Large intestine (tissue), 12 donors: ENCODE measurements around the gene NEUROD1. TPM values are rescaled to one million over a fixed set of nuclear protein-coding genes. Genes with fewer than 3 reads are reported as not detected.
A peak's percentile ranks its signal among the peaks of the same experiment; 100 is the strongest.
"Not testable (repeated sequence)": the region's sequence is repeated elsewhere in the genome, so short reads cannot be mapped to it uniquely, and the experiment has no call there.

Source experiments
- DNase-seq, 2 donors: peaks; one replicate each; pipeline versions ENCODE4 v3.0.0 to v3.0.0-alpha.2; 2013
- H3K27ac ChIP-seq: one replicate; pipeline ENCODE4 v1.5.1; 2013; ENCODE audit warnings: low read length
- H3K27me3 ChIP-seq: 2 replicates; pipeline ENCODE4 v1.6.1; 2013; ENCODE audit warnings: low read length; ENCODE audit not compliant: control insufficient read depth, insufficient read depth
- H3K36me3 ChIP-seq: 2 replicates; pipeline ENCODE4 v1.6.1; 2013; ENCODE audit warnings: low read length; ENCODE audit not compliant: control insufficient read depth, insufficient read depth
- H3K4me1 ChIP-seq: one replicate; pipeline ENCODE4 v1.6.1; 2013; ENCODE audit warnings: low read length; ENCODE audit not compliant: control insufficient read depth, insufficient read depth
- H3K4me3 ChIP-seq: one replicate; pipeline ENCODE4 v1.5.1; 2013; ENCODE audit warnings: low read length
- H3K9me3 ChIP-seq: one replicate; pipeline ENCODE4 v1.6.1; 2013; ENCODE audit warnings: mild to moderate bottlenecking, low read depth, low read length, moderate library complexity; ENCODE audit not compliant: control insufficient read depth
- WGBS: methylation state at CpG from one replicate; pipeline ENCODE4 v1.1.5; 2013; ENCODE audit warnings: low lambda C conversion rate; ENCODE audit not compliant: insufficient coverage; 5-methylcytosine and 5-hydroxymethylcytosine counted together
- long read RNA-seq, 11 donors: transcript quantifications; one replicate each; lab custom pipeline, GENCODE V29; 2026
- polyA plus RNA-seq: library from polyadenylated mRNA; unstranded; fragments of 120-200 nt; gene quantifications from one replicate; pipeline ENCODE4 v1.2.1, GENCODE V29; 2013

Gene NEUROD1
- polyA plus RNA-seq, result 29.9 TPM
- long read RNA-seq, donor 1, transcript NEUROD1-201 (2 exons, 2,852 nt), result major isoform, 11 of 22 reads
- long read RNA-seq, donor 1, partial matches to known transcripts, result 11 of 22 reads
- long read RNA-seq, donor 1, other reads (novel, unspliced or antisense), result 0 of 22 reads
- long read RNA-seq, donor 2, transcript NEUROD1-201 (2 exons, 2,852 nt), result major isoform, 14 of 15 reads
- long read RNA-seq, donor 2, partial matches to known transcripts, result 0 of 15 reads
- long read RNA-seq, donor 2, other reads (novel, unspliced or antisense), result 0 of 15 reads
- long read RNA-seq, donor 3, result 0 reads
- long read RNA-seq, donor 4, transcript NEUROD1-201 (2 exons, 2,852 nt), result major isoform, 7 of 7 reads
- long read RNA-seq, donor 4, partial matches to known transcripts, result 0 of 7 reads
- long read RNA-seq, donor 4, other reads (novel, unspliced or antisense), result 0 of 7 reads
- long read RNA-seq, donor 5, partial matches to known transcripts, result 0 of 4 reads
- long read RNA-seq, donor 5, other reads (novel, unspliced or antisense), result 0 of 4 reads
- long read RNA-seq, donor 6, transcript NEUROD1-201 (2 exons, 2,852 nt), result major isoform, 20 of 22 reads
- long read RNA-seq, donor 6, partial matches to known transcripts, result 0 of 22 reads
- long read RNA-seq, donor 6, other reads (novel, unspliced or antisense), result 0 of 22 reads
- long read RNA-seq, donor 7, transcript NEUROD1-201 (2 exons, 2,852 nt), result major isoform, 7 of 7 reads
- long read RNA-seq, donor 7, partial matches to known transcripts, result 0 of 7 reads
- long read RNA-seq, donor 7, other reads (novel, unspliced or antisense), result 0 of 7 reads
- long read RNA-seq, donor 8, transcript NEUROD1-201 (2 exons, 2,852 nt), result major isoform, 16 of 17 reads
- long read RNA-seq, donor 8, partial matches to known transcripts, result 0 of 17 reads
- long read RNA-seq, donor 8, other reads (novel, unspliced or antisense), result 0 of 17 reads
- long read RNA-seq, donor 9, transcript NEUROD1-201 (2 exons, 2,852 nt), result major isoform, 8 of 8 reads
- long read RNA-seq, donor 9, partial matches to known transcripts, result 0 of 8 reads
- long read RNA-seq, donor 9, other reads (novel, unspliced or antisense), result 0 of 8 reads
- long read RNA-seq, donor 10, transcript NEUROD1-201 (2 exons, 2,852 nt), result major isoform, 14 of 14 reads
- long read RNA-seq, donor 10, partial matches to known transcripts, result 0 of 14 reads
- long read RNA-seq, donor 10, other reads (novel, unspliced or antisense), result 0 of 14 reads
- long read RNA-seq, donor 11, transcript NEUROD1-201 (2 exons, 2,852 nt), result major isoform, 10 of 10 reads
- long read RNA-seq, donor 11, partial matches to known transcripts, result 0 of 10 reads
- long read RNA-seq, donor 11, other reads (novel, unspliced or antisense), result 0 of 10 reads

DNA sequence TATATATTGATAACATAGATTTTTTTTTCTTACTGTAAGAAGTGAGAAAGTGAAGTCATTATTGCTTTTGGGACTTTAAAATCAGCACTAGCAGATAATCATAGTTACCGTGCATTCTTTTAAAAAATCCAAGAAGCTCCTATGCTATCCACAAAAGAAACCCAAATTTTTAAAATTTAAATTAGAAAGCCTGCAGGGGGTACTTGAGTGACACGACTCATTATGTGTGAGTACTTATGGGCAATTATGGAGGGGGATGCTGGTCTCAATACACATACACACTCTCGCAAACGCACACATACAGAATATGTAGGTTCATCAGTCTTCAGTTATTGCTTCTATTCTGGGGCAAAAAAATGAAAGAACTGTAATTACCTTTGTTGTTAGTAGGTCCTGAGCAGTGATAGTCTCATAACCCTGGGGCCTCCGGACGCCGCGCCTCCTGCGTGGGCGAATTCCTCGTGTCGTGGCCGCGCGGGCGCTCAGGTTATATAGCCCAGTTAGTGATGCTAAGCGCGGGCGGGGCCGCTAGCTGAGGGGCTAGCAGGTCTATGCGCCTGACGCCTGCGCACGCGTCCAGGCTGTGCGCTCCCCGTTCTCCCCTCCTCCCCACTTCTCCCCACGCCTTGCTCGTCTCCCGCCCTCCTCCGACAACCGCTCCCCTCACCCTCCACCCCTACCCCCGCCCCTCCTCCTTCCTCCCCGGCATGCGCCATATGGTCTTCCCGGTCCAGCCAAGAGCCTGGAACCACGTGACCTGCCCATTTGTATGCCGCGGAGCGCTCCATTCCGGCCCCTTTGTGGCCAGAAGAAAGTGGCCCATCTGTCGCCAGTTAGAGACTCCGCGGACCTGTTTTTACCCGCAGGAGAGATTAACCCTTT, at the start of gene NEUROD1:
Gene NEUROD1 (minus strand): TSS at position 463 of the 882 bp plus-strand sequence. CDS start 1,657 bp downstream, outside the sequence.
- Histone ChIP-seq H3K9me3 (peaks cover 17% of the 10 kb centered on the region), H3K27me3 (peaks cover 80% of the 10 kb centered on the region), H3K4me1 (peaks cover 17% of the 10 kb centered on the region), H3K4me3 (peak within 1 kb of the TSS; percentile 17), H3K27ac (no peak within 1 kb of the TSS), H3K36me3 (no peaks in the 10 kb centered on the region)
- WGBS, result 3% methylated on average over 8 of the region's 45 CpGs
- peak; percentile 28 to 38 for DNase-seq

- H3K27ac ChIP-seq, result no peak overlapping the region
- no peaks in the 10 kb centered on the region for H3K9me3 ChIP-seq
- no peaks in the 10 kb centered on the region for H3K27me3 ChIP-seq
- no peak overlapping the region for H3K4me3 ChIP-seq
- 100% methylated on average over 1 of the region's 1 CpG for WGBS
- no peaks in the 10 kb centered on the region for H3K4me1 ChIP-seq
- H3K36me3 ChIP-seq, result no peaks in the 10 kb centered on the region
- DNase-seq, result no peak
Observed at GRCh38 chr2:181725476-181725875, 45.2 kb upstream of the NEUROD1 start.

GRCh38 chr2:181724662-181725061, 44.3 kb upstream of the NEUROD1 start:
- H3K27me3 ChIP-seq, result no peaks in the 10 kb centered on the region
- no peaks in the 10 kb centered on the region for H3K9me3 ChIP-seq
- H3K4me3 ChIP-seq, result no peak overlapping the region
- H3K36me3 ChIP-seq, result no peaks in the 10 kb centered on the region
- no peak for DNase-seq
- H3K27ac ChIP-seq, result no peak overlapping the region
- no peaks in the 10 kb centered on the region for H3K4me1 ChIP-seq

DNA sequence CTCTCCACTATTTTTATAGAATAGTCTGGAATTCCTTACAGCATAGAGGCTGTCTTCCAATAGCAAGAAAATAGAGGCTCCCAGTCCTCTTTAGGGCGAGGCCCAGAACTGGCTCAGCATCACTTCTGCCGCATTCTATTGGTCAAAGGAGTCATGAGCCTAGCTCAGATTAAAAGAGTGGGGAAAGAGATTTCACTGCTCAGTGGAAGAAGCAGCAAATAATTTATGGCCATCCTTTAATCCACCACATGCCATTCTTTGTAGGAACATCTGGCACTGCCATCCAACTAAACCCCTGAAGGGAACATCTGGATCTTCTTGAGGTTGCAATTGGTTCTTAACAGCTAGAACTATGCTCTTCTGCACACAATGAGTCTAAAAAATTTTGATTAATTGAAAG, 43.4 kb upstream of the NEUROD1 start:
- H3K4me1 ChIP-seq, result no peaks in the 10 kb centered on the region
- no peak overlapping the region for H3K4me3 ChIP-seq
- H3K9me3 ChIP-seq, result no peaks in the 10 kb centered on the region
- no CpG with 5 or more reads among the region's 2 CpGs for WGBS
- no peak overlapping the region for H3K27ac ChIP-seq
- no peak for DNase-seq
- no peaks in the 10 kb centered on the region for H3K27me3 ChIP-seq
- no peaks in the 10 kb centered on the region for H3K36me3 ChIP-seq

DNA sequence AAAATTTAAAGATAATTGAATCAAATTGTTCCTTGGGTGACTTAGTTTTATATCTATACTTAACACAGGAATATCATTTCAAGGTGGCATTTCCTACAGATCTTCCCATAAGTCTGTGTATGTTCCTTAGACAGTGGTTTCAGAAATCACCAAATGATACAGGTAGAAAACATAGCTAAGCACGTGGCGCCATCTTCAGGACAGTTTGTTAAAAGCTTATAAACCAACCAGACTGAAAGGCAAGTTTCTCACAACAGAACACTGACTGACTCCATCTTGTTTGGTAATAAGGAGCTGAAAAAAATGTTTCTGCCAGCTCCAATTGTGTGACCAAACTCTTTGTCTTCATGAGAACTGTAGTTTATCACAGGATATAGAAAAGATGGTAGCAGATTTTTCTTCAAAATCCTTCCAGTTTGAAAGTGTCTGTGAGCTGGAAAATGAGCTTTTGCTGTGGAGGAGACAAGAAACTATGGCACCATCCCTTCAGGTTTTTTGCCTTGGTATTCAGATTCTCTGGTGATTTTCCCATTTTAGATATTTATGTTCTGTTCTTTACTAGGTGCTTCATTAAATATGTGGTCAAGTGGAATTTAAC, 34.8 kb upstream of the NEUROD1 start:
- no peaks in the 10 kb centered on the region for H3K9me3 ChIP-seq
- H3K4me3 ChIP-seq, result no peak overlapping the region
- H3K27ac ChIP-seq, result no peak overlapping the region
- H3K4me1 ChIP-seq, result no peaks in the 10 kb centered on the region
- no peaks in the 10 kb centered on the region for H3K36me3 ChIP-seq
- no peaks in the 10 kb centered on the region for H3K27me3 ChIP-seq
- DNase-seq, result peak; percentile 53 to 67
- WGBS, result no CpG with 5 or more reads among the region's 2 CpGs

DNA sequence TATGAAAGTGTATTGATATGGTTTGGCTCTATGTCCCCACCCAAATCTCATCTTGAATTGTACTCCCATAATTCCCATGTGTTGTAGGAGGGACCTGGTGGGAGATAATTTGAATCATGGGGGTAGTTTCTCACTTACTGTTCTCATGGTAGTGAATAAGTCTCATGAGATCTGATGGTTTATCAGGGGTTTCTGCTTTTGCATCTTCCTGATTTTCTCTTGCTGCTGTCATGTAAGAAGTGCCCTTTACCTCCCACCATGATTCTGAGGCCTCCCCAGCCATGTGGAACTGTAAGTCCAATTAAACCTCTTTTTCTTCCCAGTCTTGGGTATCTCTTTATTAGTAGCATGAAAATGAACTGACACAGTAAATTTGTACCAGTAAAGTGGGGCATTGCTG, 30.7 kb upstream of the NEUROD1 start:
- H3K27me3 ChIP-seq, H3K4me3 ChIP-seq, H3K36me3 ChIP-seq, H3K9me3 ChIP-seq, DNase-seq, H3K27ac ChIP-seq, H3K4me1 ChIP-seq: not testable (repeated sequence)

DNA sequence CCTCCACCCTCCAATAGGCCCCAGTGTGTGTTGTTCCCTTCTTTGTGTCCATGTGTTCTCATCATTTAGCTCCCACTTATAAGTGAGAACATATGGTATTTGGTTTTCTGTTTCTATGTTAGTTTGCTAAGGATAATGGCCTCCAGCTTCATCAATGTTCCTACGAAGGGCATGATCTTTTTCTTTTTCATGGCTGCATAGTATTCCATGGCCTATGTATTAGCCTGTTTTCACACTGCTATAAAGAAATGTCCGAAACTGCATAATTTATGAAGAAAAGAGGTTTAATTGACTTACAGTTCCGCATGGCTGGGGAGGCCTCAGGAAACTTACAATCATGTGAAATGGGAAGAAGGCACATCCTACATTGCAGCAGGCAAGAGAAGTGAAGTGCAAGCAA, 22.2 kb upstream of the NEUROD1 start:
- not testable (repeated sequence) for DNase-seq, H3K27ac ChIP-seq, H3K4me3 ChIP-seq, H3K36me3 ChIP-seq, H3K27me3 ChIP-seq, H3K9me3 ChIP-seq, H3K4me1 ChIP-seq
- WGBS, result no CpG with 5 or more reads among the region's 3 CpGs

DNA sequence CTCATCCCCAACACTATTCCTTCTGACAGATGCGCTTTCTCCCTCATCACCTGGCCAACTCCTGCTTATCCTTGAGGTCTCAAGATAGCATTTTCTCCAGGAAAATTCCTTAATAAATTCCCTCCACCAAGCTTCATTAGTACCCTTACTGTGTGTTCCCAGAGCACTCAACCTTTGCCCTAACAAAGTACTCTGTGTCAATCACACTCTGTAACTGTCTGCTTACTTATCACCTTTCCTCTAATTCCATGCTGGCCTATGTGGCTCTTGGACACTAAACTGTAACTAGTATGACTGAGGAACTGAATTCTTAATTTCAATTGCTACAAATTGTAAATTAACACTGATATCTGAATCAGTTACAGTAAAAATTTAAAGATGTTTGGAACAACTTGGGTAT, 17.9 kb upstream of the NEUROD1 start:
- Histone ChIP-seq H3K27ac (no peak overlapping the region), H3K27me3 (no peaks in the 10 kb centered on the region), H3K4me3 (no peak overlapping the region), H3K9me3 (no peaks in the 10 kb centered on the region), H3K36me3 (no peaks in the 10 kb centered on the region), H3K4me1 (no peaks in the 10 kb centered on the region)
- DNase-seq, result peak in 1 of 2 donors; percentile 50
- no CpG with 5 or more reads among the region's 1 CpG for WGBS

DNA sequence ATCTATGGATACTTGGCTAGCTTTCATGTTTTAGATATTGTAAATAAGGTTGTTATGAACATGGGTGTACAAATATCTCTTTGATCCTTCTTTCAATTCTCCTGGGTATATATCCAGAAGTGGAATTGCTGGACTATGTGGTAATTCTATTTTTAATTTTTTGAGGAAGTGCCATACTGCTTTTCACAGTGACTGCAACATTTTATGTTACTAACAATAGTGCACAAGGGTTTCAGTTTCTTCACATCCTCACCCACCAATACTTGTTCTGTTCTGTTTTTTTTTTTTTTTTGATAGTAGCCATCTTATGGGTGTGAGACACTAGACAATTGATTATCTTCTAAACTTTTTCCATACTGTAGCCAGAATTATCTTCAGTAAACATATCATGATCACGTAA, 17.3 kb upstream of the NEUROD1 start:
- 17% methylated on average over 1 of the region's 1 CpG for WGBS
- Histone ChIP-seq H3K4me1 (no peaks in the 10 kb centered on the region), H3K4me3 (no peak overlapping the region), H3K27ac (no peak overlapping the region), H3K9me3 (no peaks in the 10 kb centered on the region), H3K36me3 (no peaks in the 10 kb centered on the region), H3K27me3 (no peaks in the 10 kb centered on the region)
- no peak for DNase-seq
